ENCODE measurements around the gene ARG1. TPM values are rescaled to one million over a fixed set of nuclear protein-coding genes. Genes with fewer than 3 reads are reported as not detected.

ARG1 gene
- total and polyA plus RNA-seq, 4 donors = 238 to 1,194 (median 883) TPM

DNA sequence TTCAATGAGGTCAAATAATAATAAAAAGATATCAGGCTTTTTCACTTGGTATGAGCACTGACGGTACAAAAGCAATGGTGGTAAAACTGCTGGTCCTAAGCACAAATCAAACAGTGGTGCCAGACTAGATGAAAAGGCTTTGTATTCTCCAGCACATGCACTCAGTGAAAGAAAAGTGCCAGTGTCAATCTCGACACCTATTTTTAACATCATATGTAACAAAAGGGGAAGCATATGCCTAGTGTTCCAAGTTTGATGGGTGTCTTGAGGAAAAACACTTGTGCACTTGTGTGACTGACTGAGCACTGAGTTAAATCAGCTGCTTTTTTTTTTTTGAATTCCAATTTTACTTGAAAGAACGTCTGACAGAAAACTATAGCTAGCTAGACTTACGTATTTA, 27.7 kb downstream of the ARG1 start (continued):
- TF ChIP-seq RXRA (IDR thresholded peaks at IDR 0.05) (no peak), RAD21 (IDR thresholded peaks at IDR 0.05) (no peak)

DNA sequence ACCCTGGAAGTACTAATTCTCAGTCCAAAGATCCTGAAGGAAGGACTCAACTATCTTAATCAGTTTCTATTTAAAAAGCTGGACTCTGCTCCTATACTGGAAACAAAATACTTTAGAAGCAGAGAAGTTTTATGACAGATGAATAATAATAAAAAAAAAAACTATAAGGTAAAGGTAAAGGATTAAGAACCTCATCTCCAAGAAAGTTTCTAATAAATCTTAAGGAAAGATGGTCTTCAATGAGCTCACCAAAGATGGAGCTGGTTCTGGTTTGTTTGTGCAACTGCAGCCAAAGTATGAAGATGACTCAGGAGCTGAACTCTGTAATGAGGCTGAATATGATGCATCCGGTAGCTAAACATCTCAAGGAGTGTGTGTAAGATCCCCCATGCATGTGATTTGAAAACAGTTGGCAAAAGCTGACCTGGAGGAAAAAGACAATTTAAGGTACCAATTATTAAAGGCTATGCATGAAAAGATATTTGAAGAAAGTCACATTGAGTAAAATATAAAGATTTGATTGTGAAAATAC, 29.8 kb downstream of the ARG1 start:
- no peak overlapping the region for H3K27ac ChIP-seq (ENCODE audit: low read depth in 1 of 2, low read length in 2 of 2)
- 89% methylated on average over 1 of the region's 1 CpG for WGBS
- H3K4me3 ChIP-seq (ENCODE audit: low read depth in 1 of 3, low read length in 3 of 3) = no peak overlapping the region
- no peaks in the 10 kb centered on the region for H3K27me3 ChIP-seq (ENCODE audit: control insufficient read depth in 4 of 4, insufficient read depth in 4 of 4, low read length in 3 of 4)
- no peaks in the 10 kb centered on the region for H3K4me1 ChIP-seq (ENCODE audit: control insufficient read depth in 4 of 4, insufficient read depth in 4 of 4, low read length in 3 of 4)
- no peak overlapping the region for H3K9ac ChIP-seq (ENCODE audit: low read depth in 1 of 2, low read length in 2 of 2)
- TF ChIP-seq, protein P1, sequence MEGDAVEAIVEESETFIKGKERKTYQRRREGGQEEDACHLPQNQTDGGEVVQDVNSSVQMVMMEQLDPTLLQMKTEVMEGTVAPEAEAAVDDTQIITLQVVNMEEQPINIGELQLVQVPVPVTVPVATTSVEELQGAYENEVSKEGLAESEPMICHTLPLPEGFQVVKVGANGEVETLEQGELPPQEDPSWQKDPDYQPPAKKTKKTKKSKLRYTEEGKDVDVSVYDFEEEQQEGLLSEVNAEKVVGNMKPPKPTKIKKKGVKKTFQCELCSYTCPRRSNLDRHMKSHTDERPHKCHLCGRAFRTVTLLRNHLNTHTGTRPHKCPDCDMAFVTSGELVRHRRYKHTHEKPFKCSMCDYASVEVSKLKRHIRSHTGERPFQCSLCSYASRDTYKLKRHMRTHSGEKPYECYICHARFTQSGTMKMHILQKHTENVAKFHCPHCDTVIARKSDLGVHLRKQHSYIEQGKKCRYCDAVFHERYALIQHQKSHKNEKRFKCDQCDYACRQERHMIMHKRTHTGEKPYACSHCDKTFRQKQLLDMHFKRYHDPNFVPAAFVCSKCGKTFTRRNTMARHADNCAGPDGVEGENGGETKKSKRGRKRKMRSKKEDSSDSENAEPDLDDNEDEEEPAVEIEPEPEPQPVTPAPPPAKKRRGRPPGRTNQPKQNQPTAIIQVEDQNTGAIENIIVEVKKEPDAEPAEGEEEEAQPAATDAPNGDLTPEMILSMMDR (IDR thresholded peaks at IDR 0.05; ENCODE audit: low read depth, low read length, missing input control) = no peak
- TF ChIP-seq NR2F2 (IDR thresholded peaks at IDR 0.05) = no peak
- no peak for TF ChIP-seq GABPA (IDR thresholded peaks at IDR 0.05 in 1 of 2, conservative IDR thresholded peaks at IDR 0.05 in 1 of 2)
- TF ChIP-seq, protein P2, sequence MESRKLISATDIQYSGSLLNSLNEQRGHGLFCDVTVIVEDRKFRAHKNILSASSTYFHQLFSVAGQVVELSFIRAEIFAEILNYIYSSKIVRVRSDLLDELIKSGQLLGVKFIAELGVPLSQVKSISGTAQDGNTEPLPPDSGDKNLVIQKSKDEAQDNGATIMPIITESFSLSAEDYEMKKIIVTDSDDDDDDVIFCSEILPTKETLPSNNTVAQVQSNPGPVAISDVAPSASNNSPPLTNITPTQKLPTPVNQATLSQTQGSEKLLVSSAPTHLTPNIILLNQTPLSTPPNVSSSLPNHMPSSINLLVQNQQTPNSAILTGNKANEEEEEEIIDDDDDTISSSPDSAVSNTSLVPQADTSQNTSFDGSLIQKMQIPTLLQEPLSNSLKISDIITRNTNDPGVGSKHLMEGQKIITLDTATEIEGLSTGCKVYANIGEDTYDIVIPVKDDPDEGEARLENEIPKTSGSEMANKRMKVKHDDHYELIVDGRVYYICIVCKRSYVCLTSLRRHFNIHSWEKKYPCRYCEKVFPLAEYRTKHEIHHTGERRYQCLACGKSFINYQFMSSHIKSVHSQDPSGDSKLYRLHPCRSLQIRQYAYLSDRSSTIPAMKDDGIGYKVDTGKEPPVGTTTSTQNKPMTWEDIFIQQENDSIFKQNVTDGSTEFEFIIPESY (IDR thresholded peaks at IDR 0.05) = no peak
- TF ChIP-seq EGR1 (IDR thresholded peaks at IDR 0.05; ENCODE audit: low read depth in 2 of 2) = no peak
- TF ChIP-seq, protein P3, sequence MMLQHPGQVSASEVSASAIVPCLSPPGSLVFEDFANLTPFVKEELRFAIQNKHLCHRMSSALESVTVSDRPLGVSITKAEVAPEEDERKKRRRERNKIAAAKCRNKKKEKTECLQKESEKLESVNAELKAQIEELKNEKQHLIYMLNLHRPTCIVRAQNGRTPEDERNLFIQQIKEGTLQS (IDR thresholded peaks at IDR 0.05) = no peak
- no peak for TF ChIP-seq TAF1 (conservative IDR thresholded peaks at IDR 0.05)
- no peak for TF ChIP-seq FOXA2 (IDR thresholded peaks at IDR 0.05)
- DNase-seq (ENCODE audit: low spot score) = no peak
- H3K36me3 ChIP-seq (ENCODE audit: control insufficient read depth in 4 of 4, insufficient read depth in 3 of 4, low read depth in 1 of 4, low read length in 3 of 4) = peaks cover 4 to 76% (median 64%) of the 10 kb centered on the region in 4 donors
- no peaks in the 10 kb centered on the region for H3K9me3 ChIP-seq (ENCODE audit: control insufficient read depth in 4 of 4, low read length in 3 of 4)

DNA sequence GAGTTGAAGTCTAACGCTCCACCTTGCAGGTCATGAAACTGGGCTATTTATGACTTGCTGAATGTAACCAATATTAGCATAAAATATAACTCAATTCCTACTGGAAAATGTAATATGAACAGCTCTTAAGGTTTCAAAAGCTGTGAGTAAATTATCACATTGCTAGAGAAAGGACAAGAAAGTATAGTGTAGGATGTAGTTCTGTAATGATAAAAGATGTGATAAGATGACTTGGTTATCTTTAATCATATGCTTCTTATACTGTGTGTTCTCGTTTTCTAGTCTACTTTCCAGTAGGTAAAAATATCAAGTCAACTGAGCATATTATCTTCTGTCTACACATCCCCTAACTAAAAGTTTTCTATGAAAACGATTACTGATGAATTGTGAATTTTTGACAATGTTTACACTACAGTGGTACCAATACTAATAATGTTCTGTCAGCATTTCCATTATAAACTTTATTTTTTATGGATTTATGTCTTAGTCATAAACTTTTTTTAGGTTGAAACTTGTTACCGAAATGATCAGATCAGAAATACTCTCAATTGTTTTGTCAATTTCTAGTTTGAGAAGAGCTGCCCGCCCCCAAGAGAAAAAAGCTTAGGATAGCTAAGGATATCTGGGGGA, 40.4 kb downstream of the ARG1 start:
- peaks cover 0 to 2% (median 0%) of the 10 kb centered on the region in 4 donors for H3K4me1 ChIP-seq (ENCODE audit: control insufficient read depth in 4 of 4, insufficient read depth in 4 of 4, low read length in 3 of 4)
- no peak overlapping the region for H3K4me3 ChIP-seq (ENCODE audit: low read depth in 1 of 3, low read length in 3 of 3)
- H3K27ac ChIP-seq (ENCODE audit: low read depth in 1 of 2, low read length in 2 of 2) = no peak overlapping the region
- no peaks in the 10 kb centered on the region for H3K27me3 ChIP-seq (ENCODE audit: control insufficient read depth in 4 of 4, insufficient read depth in 4 of 4, low read length in 3 of 4)
- peaks cover 3 to 60% (median 45%) of the 10 kb centered on the region in 4 donors for H3K36me3 ChIP-seq (ENCODE audit: control insufficient read depth in 4 of 4, insufficient read depth in 3 of 4, low read depth in 1 of 4, low read length in 3 of 4)
- no peak for DNase-seq (ENCODE audit: low spot score)
- H3K9me3 ChIP-seq (ENCODE audit: control insufficient read depth in 4 of 4, low read length in 3 of 4) = no peaks in the 10 kb centered on the region
- H3K9ac ChIP-seq (ENCODE audit: low read depth in 1 of 2, low read length in 2 of 2) = no peak overlapping the region
- WGBS = 92% methylated on average over 5 of the region's 5 CpGs
- TF ChIP-seq, protein P3 (IDR thresholded peaks at IDR 0.05) = no peak
- TF ChIP-seq, protein P4, sequence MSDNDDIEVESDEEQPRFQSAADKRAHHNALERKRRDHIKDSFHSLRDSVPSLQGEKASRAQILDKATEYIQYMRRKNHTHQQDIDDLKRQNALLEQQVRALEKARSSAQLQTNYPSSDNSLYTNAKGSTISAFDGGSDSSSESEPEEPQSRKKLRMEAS (IDR thresholded peaks at IDR 0.05) = no peak
- no peak for TF ChIP-seq FOXA1 (IDR thresholded peaks at IDR 0.05)
- no peak for TF ChIP-seq SP1 (IDR thresholded peaks at IDR 0.05)
- no peak for TF ChIP-seq EGR1 (IDR thresholded peaks at IDR 0.05; ENCODE audit: low read depth in 2 of 2)
- TF ChIP-seq, protein P5, sequence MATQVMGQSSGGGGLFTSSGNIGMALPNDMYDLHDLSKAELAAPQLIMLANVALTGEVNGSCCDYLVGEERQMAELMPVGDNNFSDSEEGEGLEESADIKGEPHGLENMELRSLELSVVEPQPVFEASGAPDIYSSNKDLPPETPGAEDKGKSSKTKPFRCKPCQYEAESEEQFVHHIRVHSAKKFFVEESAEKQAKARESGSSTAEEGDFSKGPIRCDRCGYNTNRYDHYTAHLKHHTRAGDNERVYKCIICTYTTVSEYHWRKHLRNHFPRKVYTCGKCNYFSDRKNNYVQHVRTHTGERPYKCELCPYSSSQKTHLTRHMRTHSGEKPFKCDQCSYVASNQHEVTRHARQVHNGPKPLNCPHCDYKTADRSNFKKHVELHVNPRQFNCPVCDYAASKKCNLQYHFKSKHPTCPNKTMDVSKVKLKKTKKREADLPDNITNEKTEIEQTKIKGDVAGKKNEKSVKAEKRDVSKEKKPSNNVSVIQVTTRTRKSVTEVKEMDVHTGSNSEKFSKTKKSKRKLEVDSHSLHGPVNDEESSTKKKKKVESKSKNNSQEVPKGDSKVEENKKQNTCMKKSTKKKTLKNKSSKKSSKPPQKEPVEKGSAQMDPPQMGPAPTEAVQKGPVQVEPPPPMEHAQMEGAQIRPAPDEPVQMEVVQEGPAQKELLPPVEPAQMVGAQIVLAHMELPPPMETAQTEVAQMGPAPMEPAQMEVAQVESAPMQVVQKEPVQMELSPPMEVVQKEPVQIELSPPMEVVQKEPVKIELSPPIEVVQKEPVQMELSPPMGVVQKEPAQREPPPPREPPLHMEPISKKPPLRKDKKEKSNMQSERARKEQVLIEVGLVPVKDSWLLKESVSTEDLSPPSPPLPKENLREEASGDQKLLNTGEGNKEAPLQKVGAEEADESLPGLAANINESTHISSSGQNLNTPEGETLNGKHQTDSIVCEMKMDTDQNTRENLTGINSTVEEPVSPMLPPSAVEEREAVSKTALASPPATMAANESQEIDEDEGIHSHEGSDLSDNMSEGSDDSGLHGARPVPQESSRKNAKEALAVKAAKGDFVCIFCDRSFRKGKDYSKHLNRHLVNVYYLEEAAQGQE (IDR thresholded peaks at IDR 0.05) = no peak
- TF ChIP-seq TAF1 (conservative IDR thresholded peaks at IDR 0.05) = no peak
- no peak for TF ChIP-seq RAD21 (IDR thresholded peaks at IDR 0.05)
- TF ChIP-seq, protein P2 (IDR thresholded peaks at IDR 0.05) = no peak
- TF ChIP-seq FOXA2 (IDR thresholded peaks at IDR 0.05) = no peak
- TF ChIP-seq YY1 (IDR thresholded peaks at IDR 0.05) = no peak
- no peak for TF ChIP-seq GABPA (IDR thresholded peaks at IDR 0.05 in 1 of 2, conservative IDR thresholded peaks at IDR 0.05 in 1 of 2)
- no peak for TF ChIP-seq HNF4G (IDR thresholded peaks at IDR 0.05)
- TF ChIP-seq RXRA (IDR thresholded peaks at IDR 0.05) = no peak

Data from liver (tissue), 9 donors.